Loucy (cell line): ENCODE data around the gene MDM2.
"Not testable (repeated sequence)": the region's sequence is repeated elsewhere in the genome, so short reads cannot be mapped to it uniquely, and the experiment has no call there.

Experiments used
- EZH2phosphoT487 ChIP-seq: fragments of 200-600 bp; IDR thresholded peaks from 2 replicates; pipeline ENCODE4 v1.6.1; 2018; ENCODE audit warnings: antibody characterized with exemption, mild to moderate bottlenecking, moderate library complexity, borderline replicate concordance
- TF ChIP-seq, protein P1 (sequence below): fragments of 200-600 bp; sonication (generic); conservative IDR thresholded peaks from 2 replicates; pipeline ENCODE4 v1.5.1; 2014; ENCODE audit warnings: mild to moderate bottlenecking, antibody characterized with exemption, low read length

DNA sequence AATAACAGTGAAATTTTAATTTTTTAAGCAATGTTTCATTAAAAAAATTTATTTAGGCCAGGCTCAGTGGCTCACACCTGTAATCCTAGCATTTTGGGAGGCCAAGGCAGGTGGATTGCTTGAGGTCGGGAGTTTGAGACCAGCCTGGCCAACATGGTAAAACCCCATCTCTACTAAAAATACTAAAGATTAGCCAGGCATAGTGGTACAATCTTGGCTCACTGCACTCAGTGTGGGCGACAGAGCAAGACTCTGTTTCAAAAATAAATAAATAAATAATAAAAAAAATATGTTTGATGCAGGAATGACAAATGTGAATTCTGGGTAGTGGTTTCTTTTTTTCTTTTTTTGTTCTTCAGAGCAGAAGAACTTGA lies 5.6 kb upstream of the MDM2 start:
- TF ChIP-seq, protein P1, sequence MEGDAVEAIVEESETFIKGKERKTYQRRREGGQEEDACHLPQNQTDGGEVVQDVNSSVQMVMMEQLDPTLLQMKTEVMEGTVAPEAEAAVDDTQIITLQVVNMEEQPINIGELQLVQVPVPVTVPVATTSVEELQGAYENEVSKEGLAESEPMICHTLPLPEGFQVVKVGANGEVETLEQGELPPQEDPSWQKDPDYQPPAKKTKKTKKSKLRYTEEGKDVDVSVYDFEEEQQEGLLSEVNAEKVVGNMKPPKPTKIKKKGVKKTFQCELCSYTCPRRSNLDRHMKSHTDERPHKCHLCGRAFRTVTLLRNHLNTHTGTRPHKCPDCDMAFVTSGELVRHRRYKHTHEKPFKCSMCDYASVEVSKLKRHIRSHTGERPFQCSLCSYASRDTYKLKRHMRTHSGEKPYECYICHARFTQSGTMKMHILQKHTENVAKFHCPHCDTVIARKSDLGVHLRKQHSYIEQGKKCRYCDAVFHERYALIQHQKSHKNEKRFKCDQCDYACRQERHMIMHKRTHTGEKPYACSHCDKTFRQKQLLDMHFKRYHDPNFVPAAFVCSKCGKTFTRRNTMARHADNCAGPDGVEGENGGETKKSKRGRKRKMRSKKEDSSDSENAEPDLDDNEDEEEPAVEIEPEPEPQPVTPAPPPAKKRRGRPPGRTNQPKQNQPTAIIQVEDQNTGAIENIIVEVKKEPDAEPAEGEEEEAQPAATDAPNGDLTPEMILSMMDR, result not testable (repeated sequence)
- TF ChIP-seq EZH2phosphoT487, result not testable (repeated sequence)
